Hippocampal formation (tissue), 2 donors: ENCODE measurements around the gene KLHL15.
"Not testable (repeated sequence)": the region's sequence is repeated elsewhere in the genome, so short reads cannot be mapped to it uniquely, and the experiment has no call there.

ENCODE experiments used
- DNase-seq, 2 donors: peaks; one replicate each; lab custom pipeline; 2025; lab: John Stamatoyannopoulos, UW

KLHL15 gene, protein sequence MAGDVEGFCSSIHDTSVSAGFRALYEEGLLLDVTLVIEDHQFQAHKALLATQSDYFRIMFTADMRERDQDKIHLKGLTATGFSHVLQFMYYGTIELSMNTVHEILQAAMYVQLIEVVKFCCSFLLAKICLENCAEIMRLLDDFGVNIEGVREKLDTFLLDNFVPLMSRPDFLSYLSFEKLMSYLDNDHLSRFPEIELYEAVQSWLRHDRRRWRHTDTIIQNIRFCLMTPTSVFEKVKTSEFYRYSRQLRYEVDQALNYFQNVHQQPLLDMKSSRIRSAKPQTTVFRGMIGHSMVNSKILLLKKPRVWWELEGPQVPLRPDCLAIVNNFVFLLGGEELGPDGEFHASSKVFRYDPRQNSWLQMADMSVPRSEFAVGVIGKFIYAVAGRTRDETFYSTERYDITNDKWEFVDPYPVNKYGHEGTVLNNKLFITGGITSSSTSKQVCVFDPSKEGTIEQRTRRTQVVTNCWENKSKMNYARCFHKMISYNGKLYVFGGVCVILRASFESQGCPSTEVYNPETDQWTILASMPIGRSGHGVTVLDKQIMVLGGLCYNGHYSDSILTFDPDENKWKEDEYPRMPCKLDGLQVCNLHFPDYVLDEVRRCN

GRCh38 chrX:24027086-24027485, at the start of gene KLHL15:
Gene KLHL15 (minus strand): TSS chrX:24027186. CDS start chrX:24006693, 20,493 bp downstream.
- no peak for DNase-seq

DNA sequence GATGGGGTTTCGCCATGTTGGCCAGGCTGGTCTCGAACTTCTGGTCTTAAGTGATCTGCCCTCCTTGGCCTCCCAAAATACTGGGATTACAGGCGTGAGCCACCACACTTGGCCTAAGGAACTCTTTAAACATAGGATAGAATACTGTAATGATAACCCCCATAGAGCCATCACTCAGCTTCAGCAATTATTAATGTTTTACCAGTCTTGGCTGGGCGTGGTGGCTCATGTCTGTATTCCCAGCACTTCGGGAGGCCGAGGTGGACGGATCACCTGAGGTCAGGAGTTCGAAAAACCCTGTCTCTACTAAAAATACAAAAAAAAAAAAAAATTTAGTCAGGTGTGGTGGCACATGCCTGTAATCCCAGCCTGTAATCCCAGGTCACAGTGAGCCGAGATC, 42.9 kb upstream of the KLHL15 start:
- no peak for DNase-seq

GRCh38 chrX:24063488-24063887, 36.5 kb upstream of the KLHL15 start:
- DNase-seq, result no peak

GRCh38 chrX:24055043-24055356, 28.0 kb upstream of the KLHL15 start:
- DNase-seq, result no peak

DNA sequence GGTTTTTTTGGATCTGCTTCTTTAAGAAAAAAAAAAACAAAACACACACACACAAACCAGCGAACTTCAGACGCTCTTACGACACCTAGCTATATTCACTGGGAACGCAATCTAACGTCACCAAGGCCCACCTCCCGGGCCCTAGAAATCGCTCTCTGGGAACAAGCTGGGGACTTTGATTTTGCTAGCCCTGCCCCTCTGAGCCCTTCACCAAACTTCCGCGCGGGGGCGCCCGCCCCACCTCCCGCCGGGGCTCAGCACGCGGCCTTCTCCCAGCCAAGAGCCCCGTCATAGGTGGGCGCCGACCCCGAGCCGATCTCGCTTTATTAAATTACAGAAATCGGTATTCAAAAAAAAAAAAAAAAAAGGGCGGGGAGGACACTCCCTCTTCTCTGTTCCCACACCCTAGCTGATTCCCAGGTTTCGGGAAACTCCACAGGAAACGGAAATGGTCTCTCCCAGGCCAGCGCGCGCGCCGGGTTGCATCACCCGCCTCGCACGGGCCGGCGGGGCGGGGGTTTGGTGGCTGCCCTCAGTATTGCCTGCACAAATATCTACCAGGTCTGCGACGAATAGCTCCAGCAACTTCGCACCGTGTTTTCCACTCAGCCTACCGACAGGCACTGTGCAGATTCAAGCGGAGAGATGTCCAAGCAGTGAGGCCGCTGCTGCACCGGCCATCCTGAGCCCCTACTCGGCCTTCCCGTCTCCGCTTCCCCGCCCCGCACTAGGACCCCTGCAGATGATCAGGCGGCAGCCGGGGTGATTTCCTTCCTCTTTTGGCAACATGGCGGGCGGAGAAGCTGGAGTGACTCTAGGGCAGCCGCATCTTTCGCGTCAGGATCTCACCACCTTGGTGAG, 27.4 kb upstream of the KLHL15 start, which contains the start of gene EIF2S3:
Gene EIF2S3, plus strand, starts transcription at position 775 of the 861 bp plus-strand sequence. Its CDS starts 13 bp downstream, at position 788.
- DNase-seq, result peak; percentile 86 to 96

GRCh38 chrX:24050522-24051318, 23.7 kb upstream of the KLHL15 start:
- DNase-seq, result not testable (repeated sequence)

DNA sequence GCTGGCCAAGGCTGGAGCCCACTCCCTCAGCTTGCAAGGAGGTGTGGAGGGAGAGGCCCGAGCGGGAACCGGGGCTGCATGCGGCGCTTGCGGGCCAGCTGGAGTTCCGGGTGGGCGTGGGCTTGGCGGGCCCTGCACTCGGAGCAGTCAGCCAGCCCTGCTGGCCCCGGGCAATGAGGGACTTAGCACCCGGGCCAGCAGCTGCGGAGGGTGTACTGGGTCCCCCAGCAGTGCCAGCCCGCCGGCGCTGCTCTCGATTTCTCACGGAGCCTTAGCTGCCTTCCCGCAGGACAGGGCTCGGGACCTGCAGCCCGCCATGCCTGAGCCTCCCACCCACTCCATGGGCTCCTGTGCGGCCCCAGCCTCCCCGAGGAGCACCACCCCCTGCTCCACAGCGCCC, 22.7 kb upstream of the KLHL15 start:
- DNase-seq, result not testable (repeated sequence)

DNA sequence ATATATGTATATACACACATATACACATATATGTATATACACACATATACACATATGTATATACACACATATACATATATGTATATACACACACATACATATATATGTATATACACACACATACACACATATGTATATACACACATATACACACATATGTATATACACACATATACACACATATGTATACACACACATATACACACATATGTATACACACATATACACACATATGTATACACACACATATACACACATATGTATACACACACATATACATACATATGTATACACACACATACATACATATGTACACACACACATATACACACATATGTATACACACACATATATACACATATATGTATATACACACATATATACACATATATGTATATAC, 19.1 kb upstream of the KLHL15 start:
- not testable (repeated sequence) for DNase-seq

DNA sequence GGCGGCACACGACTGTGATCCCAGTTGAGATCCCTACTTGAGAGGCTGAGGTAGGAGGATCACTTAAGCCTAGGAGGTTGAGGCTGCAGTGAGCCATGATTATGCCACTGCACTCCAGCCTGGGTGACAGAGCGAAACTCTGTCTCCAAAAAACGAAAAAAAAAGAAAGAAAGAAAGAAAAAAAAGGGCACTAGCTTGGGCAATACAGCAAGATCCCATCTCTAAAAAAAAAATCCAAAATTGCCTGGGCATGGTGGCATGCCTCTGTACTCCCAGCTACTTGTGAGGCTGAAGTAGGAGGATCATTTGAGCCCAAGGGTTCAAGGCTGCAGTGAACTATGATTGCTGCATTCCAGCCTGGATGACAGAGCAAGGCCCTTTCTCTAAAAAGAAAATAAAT, 10.7 kb upstream of the KLHL15 start:
- no peak for DNase-seq

GRCh38 chrX:24034485-24034884, 7.5 kb upstream of the KLHL15 start:
- DNase-seq, result no peak

GRCh38 chrX:24030597-24030996, 3.6 kb upstream of the KLHL15 start:
- DNase-seq, result no peak

GRCh38 chrX:24027985-24028384, 999 bp upstream of the KLHL15 start:
- no peak for DNase-seq

- DNase-seq, result no peak
Observed at GRCh38 chrX:24026432-24026831, 554 bp downstream of the KLHL15 start.

GRCh38 chrX:24025741-24026403, 1.1 kb downstream of the KLHL15 start:
- peak in 1 of 2 donors; percentile 53 for DNase-seq

- peak; percentile 52 to 86 for DNase-seq
Observed at GRCh38 chrX:24024819-24025740, 1.9 kb downstream of the KLHL15 start.

- DNase-seq, result no peak
Observed at GRCh38 chrX:24023972-24024669, 2.9 kb downstream of the KLHL15 start.

DNA sequence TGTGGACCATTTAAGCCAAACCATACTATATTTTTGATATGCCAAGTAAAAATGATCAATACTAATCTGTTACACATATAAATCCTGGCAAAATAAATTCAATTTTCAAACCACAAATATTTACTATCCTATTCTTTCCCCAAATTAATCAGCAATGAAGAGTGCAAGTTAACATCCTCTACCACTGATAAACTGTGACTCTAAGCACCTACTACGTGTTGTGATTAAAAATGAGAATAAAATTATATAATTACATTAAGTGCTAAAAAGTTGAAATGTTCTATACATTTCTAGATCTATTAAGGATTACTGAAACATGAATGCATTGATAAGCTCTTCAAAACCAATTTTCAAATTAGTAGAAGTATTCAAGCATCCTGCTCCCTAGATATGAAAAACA, 3.4 kb downstream of the KLHL15 start:
- no peak for DNase-seq

GRCh38 chrX:24020306-24020876, 6.6 kb downstream of the KLHL15 start:
- no peak for DNase-seq

GRCh38 chrX:24019448-24019847, 7.5 kb downstream of the KLHL15 start:
- no peak for DNase-seq
